ENCODE data around the gene P4HA1.
"Not testable (repeated sequence)": the region's sequence is repeated elsewhere in the genome, so short reads cannot be mapped to it uniquely, and the experiment has no call there.

P4HA1 gene

GRCh38 chr10:73096449-73097304 is at the start of gene P4HA1:
P4HA1 (minus strand) TSS chr10:73096866; CDS start chr10:73074883, 21,983 bp downstream.
- peak; percentile 99 for DNase-seq

- DNase-seq = no peak
Measured at GRCh38 chr10:73141603-73142002, 44.9 kb upstream of the P4HA1 start.

GRCh38 chr10:73139251-73139650 is 42.6 kb upstream of the P4HA1 start:
- no peak for DNase-seq

- DNase-seq = no peak
Measured at GRCh38 chr10:73136627-73137026, 40.0 kb upstream of the P4HA1 start.

- DNase-seq = no peak
Measured at GRCh38 chr10:73134727-73135126, 38.1 kb upstream of the P4HA1 start.

GRCh38 chr10:73131913-73132686 is 35.4 kb upstream of the P4HA1 start:
- DNase-seq = no peak

- no peak for DNase-seq
Measured at GRCh38 chr10:73131301-73131700, 34.6 kb upstream of the P4HA1 start.

GRCh38 chr10:73126343-73126742 is 29.7 kb upstream of the P4HA1 start:
- no peak for DNase-seq

- no peak for DNase-seq
Measured at GRCh38 chr10:73119952-73120351, 23.3 kb upstream of the P4HA1 start.

GRCh38 chr10:73119457-73119856 is 22.8 kb upstream of the P4HA1 start:
- no peak for DNase-seq

- peak; percentile 4 for DNase-seq
Measured at GRCh38 chr10:73117976-73118743, 21.5 kb upstream of the P4HA1 start.

- DNase-seq = no peak
Measured at GRCh38 chr10:73116017-73116416, 19.4 kb upstream of the P4HA1 start.

GRCh38 chr10:73113551-73113950 is 16.9 kb upstream of the P4HA1 start:
- DNase-seq = peak; percentile 43

- DNase-seq = not testable (repeated sequence)
Measured at GRCh38 chr10:73112032-73112431, 15.4 kb upstream of the P4HA1 start.

GRCh38 chr10:73110345-73110849 is 13.7 kb upstream of the P4HA1 start, which contains the start of gene NUDT13:
NUDT13 (plus strand) TSS chr10:73110455; CDS start chr10:73114366, 3,911 bp downstream.
- peak; percentile 90 for DNase-seq

- not testable (repeated sequence) for DNase-seq
Measured at GRCh38 chr10:73109248-73109652, 12.6 kb upstream of the P4HA1 start.

GRCh38 chr10:73106301-73106700 is 9.6 kb upstream of the P4HA1 start:
- no peak for DNase-seq

- no peak for DNase-seq
Measured at GRCh38 chr10:73099141-73099540, 2.5 kb upstream of the P4HA1 start.

GRCh38 chr10:73097305-73097670 is 622 bp upstream of the P4HA1 start:
- DNase-seq = no peak

GRCh38 chr10:73096041-73096448 is 621 bp downstream of the P4HA1 start:
- peak; percentile 82 for DNase-seq

- DNase-seq = peak; percentile 84
Measured at GRCh38 chr10:73095481-73096021, 1.1 kb downstream of the P4HA1 start.

GRCh38 chr10:73094986-73095480 is 1.6 kb downstream of the P4HA1 start:
- peak; percentile 4 for DNase-seq

Data from inflammatory macrophage treated with lipopolysaccharide for 4 hours (primary cell).